Kidney epithelial cell (primary cell): ENCODE data around the gene DHX8. TPM values are rescaled to one million over a fixed set of nuclear protein-coding genes. Genes with fewer than 3 reads are reported as not detected.

Experiments used
- DNase-seq: peaks from one replicate; pipeline ENCODE4 v3.0.0-alpha.2; 2010; ENCODE audit warnings: low read depth
- H3K27me3 ChIP-seq: 2 replicates; pipeline ENCODE4 v1.6.0; 2011; ENCODE audit warnings: low read length; ENCODE audit not compliant: control insufficient read depth, insufficient read depth
- H3K36me3 ChIP-seq: 2 replicates; pipeline ENCODE4 v1.5.1; 2011; ENCODE audit warnings: low read length; ENCODE audit not compliant: control insufficient read depth, insufficient read depth
- H3K4me3 ChIP-seq: 2 replicates; pipeline ENCODE4 v1.5.1; 2011; ENCODE audit warnings: low read depth, mild to moderate bottlenecking, control low read depth, low read length
- CTCF ChIP-seq: IDR thresholded peaks from 2 replicates; pipeline ENCODE4 v1.5.1; 2011; ENCODE audit warnings: mild to moderate bottlenecking, moderate library complexity, low read length, control low read depth, inconsistent platforms; ENCODE audit not compliant: insufficient read depth, poor library complexity, severe bottlenecking
- total RNA-seq: library from RNA; depleted of rRNA; stranded (reverse); fragments of >200 nt; gene quantifications from 2 replicates; pipeline ENCODE4 v1.2.3, GENCODE V29; 2015

DHX8 gene
- total RNA-seq, 1 donor from 2014 or later: 29.9 TPM

- Histone ChIP-seq H3K36me3 (peaks cover 3% of the 10 kb centered on the region), H3K27me3 (no peaks in the 10 kb centered on the region), H3K4me3 (no peak overlapping the region)
- DNase-seq: no peak
- no peak for TF ChIP-seq CTCF
Measured at GRCh38 chr17:43517161-43517560, 33.4 kb downstream of the DHX8 start.

GRCh38 chr17:43517615-43518386 lies 34.0 kb downstream of the DHX8 start:
- no peak overlapping the region for H3K4me3 ChIP-seq
- no peak for TF ChIP-seq CTCF
- H3K27me3 ChIP-seq: no peaks in the 10 kb centered on the region
- DNase-seq: no peak
- peaks cover 3% of the 10 kb centered on the region for H3K36me3 ChIP-seq

DNA sequence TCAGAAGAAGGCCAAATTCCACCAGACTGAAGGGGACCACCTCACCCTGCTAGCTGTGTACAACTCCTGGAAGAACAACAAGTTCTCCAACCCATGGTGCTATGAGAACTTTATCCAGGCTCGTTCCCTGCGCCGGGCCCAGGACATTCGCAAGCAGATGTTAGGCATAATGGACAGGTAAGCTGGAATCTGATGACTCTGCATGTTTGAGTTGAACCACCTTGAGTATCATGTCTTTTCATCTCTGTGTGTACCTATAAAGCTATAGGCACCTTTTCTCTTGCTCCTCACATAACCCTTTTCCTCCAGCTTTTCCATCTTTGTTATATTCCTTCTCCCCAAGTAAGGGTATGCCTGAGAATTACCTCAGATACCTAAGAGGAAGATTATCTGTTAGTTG lies 37.6 kb downstream of the DHX8 start:
- TF ChIP-seq CTCF: no peak
- H3K36me3 ChIP-seq: peaks cover 1% of the 10 kb centered on the region
- H3K4me3 ChIP-seq: no peak overlapping the region
- no peak for DNase-seq
- H3K27me3 ChIP-seq: no peaks in the 10 kb centered on the region

GRCh38 chr17:43524945-43525575 lies 41.3 kb downstream of the DHX8 start:
- Histone ChIP-seq H3K36me3 (peaks cover 1% of the 10 kb centered on the region), H3K27me3 (no peaks in the 10 kb centered on the region), H3K4me3 (no peak overlapping the region)
- DNase-seq: no peak
- TF ChIP-seq CTCF: no peak

DNA sequence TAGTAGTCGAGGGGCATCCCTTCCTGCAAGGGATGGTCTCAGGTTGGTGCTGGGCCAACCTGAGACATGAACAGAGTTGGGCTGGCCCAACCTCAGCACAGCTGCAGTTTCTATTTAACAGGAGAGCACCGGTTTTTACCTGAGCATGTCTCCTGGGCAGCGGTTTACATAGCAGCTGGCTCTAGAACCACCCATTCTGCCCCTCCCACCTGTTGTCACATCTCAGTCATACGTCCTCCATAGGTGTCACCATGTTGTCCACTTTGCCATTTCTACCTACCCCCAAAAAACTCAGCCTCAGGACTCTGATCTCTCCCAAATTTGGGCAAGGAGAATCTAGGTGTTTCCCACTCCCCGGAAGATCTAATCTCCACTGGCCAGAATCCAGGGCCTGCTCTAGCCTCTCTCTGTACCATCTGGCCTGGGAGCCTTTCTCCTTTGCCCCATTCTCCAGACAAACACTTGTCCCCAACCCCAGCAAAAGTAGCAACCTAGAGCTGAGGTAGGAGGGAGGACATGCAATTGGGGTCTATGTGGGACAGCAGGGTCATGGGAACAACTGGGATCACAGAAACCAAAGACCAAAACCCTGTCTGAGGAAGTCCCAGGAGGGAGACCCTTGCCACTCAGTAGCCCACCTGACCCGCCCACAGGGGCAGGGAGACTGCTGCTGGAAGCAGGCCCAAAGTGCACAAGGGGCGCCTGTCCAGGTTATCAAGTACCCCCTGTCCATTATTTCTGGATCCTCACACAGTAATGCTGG lies 43.3 kb downstream of the DHX8 start:
- Histone ChIP-seq H3K27me3 (no peaks in the 10 kb centered on the region), H3K36me3 (no peaks in the 10 kb centered on the region), H3K4me3 (no peak overlapping the region)
- no peak for DNase-seq
- no peak for TF ChIP-seq CTCF
